GM18508 (cell line): ENCODE results near the gene METTL17.
"Not testable (repeated sequence)": the region's sequence is repeated elsewhere in the genome, so short reads cannot be mapped to it uniquely, and the experiment has no call there.

Experiments used
- ATAC-seq: cut with Tn5 transposase; IDR thresholded peaks from one replicate; pipeline ENCODE4 v1.9.1; 2021; ENCODE audit warnings: moderate number of reproducible peaks; ENCODE audit not compliant: insufficient read depth, unreplicated experiment

The METTL17 gene

DNA sequence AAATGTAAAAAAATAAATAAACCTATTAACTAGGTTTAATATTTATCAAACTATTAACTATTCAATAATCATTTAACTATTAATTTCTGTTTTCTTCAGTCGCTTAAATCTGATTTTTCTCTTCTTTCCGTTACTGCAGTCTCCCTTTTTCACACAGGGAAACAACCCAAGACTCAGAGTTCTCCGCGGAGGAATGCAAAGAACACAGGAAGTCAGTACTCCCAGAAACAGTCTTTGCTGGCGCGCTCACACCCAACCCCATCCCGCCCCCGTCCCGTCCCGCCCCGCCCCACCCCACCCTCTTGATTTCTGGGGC is 351 bp upstream of the METTL17 start:
- no peak for ATAC-seq

GRCh38 chr14:20996521-20996920 is 6.7 kb downstream of the METTL17 start:
- no peak for ATAC-seq

DNA sequence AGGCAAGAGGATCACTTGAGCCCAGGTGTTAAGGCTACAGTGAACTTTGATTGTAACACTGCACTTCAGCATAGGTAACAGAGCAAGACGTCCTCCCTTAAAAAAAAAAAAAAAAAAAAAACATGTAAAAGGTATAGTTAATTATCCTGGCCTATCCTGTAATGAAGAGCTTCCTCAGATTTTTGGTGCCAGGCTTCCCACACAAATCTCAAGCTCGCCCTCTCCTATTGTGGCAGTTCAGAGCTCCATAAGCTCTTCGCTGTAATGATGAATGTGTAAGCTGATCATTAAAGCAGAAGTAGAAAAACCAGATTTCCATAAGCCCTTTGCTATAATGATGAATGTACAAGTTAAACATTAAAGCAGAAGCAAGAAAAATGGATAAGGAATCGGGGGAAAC is 7.3 kb downstream of the METTL17 start:
- ATAC-seq: no peak

DNA sequence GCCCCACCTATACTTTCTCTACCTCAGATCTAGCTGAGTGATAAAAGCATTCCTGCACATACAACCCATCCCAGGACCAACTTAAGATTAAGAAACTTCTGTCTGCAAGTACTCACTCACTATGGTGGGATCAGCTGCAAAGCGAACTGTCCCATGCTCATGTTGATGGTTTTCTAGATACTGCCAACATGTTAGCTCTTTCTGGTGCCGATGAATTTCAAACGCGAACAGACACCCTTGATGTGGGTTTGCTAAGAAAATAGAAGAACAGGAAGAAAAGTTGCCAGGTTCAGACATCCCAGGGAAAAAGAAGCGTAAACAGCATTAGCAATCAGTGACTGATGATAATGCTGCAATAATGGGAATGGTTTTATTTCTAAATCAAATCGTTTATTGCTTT is 7.8 kb downstream of the METTL17 start:
- ATAC-seq: no peak

DNA sequence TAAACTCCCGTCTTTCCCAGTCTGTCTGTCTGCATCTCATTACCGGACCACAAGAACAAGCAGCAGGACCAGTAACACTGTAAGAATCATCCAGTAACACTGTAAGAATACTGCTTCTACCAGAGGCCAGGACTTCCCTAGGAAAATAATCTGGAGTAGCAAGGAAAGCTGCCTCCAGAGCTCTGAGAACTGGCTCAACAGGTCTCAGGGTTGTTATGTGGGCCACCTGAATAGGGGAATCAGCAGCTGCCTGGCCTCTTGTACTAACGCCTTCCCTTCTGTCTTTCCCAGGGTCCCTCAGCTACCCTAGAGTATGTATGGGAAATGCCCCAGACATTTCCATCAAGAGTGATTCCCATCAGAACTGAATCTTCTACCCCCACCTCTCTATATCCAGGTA is 8.4 kb downstream of the METTL17 start:
- ATAC-seq: no peak

DNA sequence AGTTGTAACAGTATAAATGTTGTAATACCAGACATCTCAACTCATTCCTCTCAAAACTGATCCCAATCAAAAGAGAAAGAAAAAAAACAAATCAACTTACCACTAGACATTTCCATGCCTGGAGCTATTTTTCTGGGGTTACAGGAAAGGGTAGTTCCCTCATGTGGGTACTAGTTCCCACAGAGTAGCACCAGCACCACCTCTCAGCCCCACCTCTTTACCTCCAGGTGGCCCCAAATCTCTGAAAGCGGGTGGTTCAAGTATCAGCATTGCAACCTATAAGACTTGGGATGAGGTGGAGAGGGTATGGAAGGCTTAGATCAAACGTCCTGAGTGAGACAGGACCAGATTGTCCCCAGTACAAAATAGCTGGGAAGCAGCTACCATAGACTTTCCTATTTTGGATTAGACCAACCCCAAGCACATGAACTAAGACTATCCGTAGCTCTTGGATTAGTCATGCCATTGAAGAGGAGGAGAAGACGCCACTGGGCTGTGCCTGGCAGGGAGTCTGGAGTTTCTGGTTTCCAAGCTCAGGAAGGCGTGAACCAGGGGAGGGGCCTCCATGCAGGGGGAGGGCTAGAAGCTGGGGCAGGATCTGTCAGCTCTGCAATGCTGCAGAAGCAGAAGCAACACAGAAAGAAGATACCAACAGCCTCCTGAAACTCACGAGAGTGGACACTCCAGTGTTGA is 9.0 kb downstream of the METTL17 start, which contains the start of gene SLC39A2:
Gene SLC39A2, plus strand, starts transcription at position 620 of the 693 bp plus-strand sequence. CDS start 154 bp downstream, outside the sequence.
- ATAC-seq: no peak

- ATAC-seq: no peak
These were observed 9.8 kb downstream of the METTL17 start for GRCh38 chr14:20999591-20999990.

- no peak for ATAC-seq
These were observed 11.4 kb downstream of the METTL17 start for GRCh38 chr14:21001218-21001617.

GRCh38 chr14:21003788-21004346 is 14.1 kb downstream of the METTL17 start:
- ATAC-seq: no peak

- ATAC-seq: not testable (repeated sequence)
These were observed 19.9 kb downstream of the METTL17 start for GRCh38 chr14:21009721-21010120.

- ATAC-seq: no peak
These were observed 21.4 kb downstream of the METTL17 start for GRCh38 chr14:21011136-21011535.

GRCh38 chr14:21014761-21015190 is 25.0 kb downstream of the METTL17 start:
- ATAC-seq: no peak

GRCh38 chr14:21015312-21015711 is 25.5 kb downstream of the METTL17 start:
- no peak for ATAC-seq

DNA sequence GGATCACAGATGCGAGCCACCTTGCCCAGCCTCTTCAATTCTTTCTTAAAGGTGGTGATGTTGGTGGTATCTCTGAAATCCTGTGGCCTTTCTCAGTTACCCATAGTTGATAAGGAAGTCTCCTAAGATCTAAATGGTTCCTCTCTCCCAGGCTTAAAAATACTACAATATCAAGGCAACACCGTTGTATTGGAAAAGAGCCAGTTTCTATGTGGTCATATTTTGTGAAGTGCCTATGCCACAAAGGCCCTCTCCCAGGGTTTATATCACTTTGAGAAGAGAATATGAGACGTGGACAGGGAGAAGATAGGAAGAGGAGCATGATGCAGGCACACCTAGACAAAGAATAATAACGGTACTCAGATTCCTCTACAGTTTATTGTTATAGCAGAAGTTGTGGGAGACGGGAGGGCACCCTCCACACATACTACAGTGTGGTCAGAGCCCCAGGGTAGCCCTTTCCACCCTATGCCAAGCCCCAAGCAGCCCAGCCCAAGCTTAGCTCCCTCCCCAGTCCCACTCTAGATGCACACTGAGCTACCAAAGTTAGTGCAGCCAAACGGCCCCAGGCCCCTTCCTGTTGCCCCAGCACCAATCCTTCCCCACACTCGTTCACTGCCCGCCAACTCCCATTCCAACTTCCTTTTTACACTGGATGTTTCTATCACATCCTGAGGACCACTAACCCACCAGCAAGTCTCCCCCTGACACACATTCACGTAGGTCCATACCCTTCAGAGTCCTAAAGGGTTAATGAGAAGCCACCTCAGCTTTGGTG is 26.8 kb downstream of the METTL17 start:
- ATAC-seq: no peak

DNA sequence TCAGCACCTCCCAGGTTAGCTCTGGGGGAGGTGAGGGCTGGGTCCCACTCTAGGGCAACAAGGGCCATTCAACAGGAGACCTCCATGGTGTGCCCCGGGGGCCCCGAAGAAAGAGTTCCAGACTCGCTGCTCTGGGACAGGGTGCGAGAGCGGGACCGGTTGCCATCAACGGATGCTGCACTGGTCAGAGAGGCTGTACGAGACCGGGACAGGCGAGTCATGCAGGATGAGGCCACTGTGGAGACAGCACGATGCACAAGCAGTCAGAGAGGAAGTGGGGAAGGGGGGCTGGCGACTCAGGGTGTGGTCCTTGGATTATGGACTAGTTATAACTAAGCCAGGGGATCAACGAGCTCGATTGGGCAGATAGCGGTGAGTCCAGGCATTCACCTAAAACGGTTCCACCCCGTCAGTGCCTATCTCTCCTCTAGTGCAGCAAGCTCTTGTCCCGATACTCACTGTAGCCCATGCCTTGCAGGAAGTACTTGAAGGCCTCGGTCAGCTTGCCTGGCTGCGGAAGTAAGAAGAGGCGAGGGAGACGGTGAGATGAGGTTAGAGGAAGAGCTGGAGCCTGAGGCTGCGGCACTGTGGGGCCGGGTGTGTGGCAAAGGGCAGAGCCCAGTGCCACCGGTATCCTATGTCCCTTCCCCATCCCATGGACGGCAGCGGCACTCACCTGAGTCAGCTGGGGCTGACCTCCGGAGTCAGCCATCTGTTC is 27.9 kb downstream of the METTL17 start:
- no peak for ATAC-seq

DNA sequence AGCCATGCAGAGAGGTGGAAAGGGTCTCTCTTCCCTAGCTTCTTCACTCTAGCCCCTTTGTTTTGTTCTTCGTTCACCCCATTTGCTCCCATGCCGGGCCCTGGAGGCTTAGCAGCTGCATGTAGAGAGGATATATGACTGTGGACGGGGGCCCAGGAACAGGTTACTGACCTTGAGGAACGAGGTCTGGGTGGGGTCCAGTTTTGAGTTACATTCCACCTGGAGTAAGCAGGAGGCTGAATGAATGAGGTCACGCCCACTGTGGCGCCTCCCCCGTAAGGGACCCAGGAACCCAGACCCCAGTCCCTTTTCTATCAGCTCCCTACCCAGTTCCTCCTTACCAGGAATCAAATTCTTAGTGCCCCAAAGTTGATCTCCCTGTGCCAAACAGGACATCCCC is 28.5 kb downstream of the METTL17 start:
- no peak for ATAC-seq

DNA sequence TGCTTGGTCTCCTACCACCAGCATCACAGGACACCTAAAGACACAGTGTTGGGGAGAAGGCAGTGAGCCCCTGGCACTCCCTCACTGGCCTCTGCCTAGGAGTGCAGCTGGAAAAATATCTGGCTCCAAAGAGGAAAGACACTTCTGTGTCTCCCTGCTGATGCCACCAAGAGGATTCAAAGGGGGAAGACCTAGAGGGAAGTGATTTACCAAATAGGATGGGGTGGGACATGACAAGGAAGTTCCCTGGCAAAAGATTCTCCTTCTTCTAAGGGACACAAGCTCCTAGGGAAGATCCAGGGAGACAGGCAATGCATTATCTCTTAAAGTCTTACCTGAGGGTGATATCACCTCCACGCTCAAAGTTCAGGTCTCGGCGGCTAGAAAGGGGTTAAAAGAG is 29.0 kb downstream of the METTL17 start:
- ATAC-seq: no peak

GRCh38 chr14:21019366-21019765 is 29.6 kb downstream of the METTL17 start:
- ATAC-seq: no peak

DNA sequence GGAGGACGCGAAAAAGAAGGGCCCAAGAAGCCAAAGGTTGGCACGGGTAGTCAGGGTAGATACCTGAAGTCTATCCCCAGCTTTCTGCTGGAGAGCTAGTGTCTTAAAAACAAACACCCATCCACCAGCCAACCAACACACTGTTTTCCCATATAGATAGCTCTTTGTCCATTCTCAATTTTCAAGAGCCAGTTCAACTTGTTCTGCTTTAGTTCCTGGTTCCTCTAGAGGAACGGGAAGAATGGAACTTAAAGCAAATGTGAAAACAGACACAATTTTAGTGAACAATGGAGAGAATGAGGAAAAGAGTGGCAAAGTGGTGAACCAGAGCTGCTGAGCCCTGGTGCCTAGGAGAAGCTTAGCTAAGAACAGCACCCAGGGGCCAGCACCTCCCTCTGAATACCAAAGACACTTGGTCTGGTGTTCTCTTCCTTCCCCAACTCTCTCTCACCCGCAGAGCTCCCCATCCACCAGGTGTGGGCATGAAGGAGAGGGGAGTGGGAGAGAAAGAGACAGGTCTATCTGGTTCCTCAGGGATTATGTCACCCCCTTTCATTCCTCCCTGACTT is 31.3 kb downstream of the METTL17 start:
- no peak for ATAC-seq

DNA sequence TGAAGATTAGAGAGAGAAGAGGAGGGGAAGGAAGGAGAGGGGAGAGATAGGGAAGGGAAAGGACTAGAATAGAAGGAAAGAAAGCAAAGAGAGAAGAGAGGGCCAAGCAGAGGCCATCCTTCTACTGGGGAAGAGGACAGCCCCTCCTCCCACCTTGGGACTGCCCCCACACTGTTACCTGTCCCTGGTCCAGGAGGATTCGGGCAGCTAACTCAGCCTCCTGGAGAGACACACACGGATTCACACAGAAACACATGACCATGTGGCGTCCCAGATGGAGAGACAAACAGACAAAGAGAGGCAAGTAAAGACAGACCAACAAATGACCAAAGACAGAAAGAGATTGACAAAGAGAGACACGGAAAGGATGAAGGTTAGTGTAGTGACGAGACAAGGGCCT is 32.9 kb downstream of the METTL17 start:
- ATAC-seq: no peak

GRCh38 chr14:21023174-21023573 is 33.4 kb downstream of the METTL17 start:
- ATAC-seq: no peak
